Adrenal gland (tissue), 5 donors: Measurements from ENCODE around the gene TSR2.

Experiments used
- POLR2A ChIP-seq, 2 donors: fragments of 450-650 bp; IDR thresholded peaks; one replicate each; pipeline ENCODE4 v1.6.1; 2017; ENCODE audit warnings: antibody characterized with exemption in 2 of 2, mild to moderate bottlenecking in 2 of 2, moderate library complexity in 1 of 2
- TF ChIP-seq, protein P1 (sequence below), 6 experiments: fragments of 450-650 bp in 4 of 6; fragments of 200-600 bp in 2 of 6; sonication (generic) in 1 of 6; IDR thresholded peaks; 1 replicate in 5 of 6; 2 replicates in 1 of 6; pipeline versions ENCODE4 v1.5.1 to v1.8.0; 2016 to 2021; ENCODE audit warnings: antibody characterized with exemption in 6 of 6, mild to moderate bottlenecking in 2 of 6, moderate library complexity in 1 of 6
- donor health status: DM: no; HTN: no; CAD: no.

DNA sequence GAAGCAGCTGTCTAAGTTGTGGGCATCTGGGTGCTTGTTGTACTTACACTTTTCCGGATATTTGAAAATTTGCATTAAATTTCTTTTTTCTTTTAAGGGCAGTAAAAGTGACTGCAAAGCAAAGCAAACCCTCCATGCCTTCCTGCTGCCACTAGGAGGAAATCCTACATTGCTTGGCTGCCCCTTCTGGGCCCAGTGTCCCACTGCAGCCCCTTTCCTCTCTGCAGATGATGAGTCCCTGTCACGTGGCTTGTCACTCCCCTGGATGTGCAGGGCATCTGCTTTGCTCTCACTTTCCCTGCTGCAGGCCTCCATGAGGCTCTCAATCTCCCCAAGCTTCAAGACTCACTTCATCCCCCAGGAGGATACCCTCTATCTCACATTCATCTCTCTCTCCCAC, 12.7 kb downstream of the TSR2 start:
- TF ChIP-seq, protein P1, sequence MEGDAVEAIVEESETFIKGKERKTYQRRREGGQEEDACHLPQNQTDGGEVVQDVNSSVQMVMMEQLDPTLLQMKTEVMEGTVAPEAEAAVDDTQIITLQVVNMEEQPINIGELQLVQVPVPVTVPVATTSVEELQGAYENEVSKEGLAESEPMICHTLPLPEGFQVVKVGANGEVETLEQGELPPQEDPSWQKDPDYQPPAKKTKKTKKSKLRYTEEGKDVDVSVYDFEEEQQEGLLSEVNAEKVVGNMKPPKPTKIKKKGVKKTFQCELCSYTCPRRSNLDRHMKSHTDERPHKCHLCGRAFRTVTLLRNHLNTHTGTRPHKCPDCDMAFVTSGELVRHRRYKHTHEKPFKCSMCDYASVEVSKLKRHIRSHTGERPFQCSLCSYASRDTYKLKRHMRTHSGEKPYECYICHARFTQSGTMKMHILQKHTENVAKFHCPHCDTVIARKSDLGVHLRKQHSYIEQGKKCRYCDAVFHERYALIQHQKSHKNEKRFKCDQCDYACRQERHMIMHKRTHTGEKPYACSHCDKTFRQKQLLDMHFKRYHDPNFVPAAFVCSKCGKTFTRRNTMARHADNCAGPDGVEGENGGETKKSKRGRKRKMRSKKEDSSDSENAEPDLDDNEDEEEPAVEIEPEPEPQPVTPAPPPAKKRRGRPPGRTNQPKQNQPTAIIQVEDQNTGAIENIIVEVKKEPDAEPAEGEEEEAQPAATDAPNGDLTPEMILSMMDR (IDR thresholded peaks at IDR 0.05), result no peak
- no peak for TF ChIP-seq POLR2A (IDR thresholded peaks at IDR 0.05)
